Spleen (tissue), 11 donors: ENCODE data around the gene SORCS2. TPM values are rescaled to one million over a fixed set of nuclear protein-coding genes. Genes with fewer than 3 reads are reported as not detected.

Source experiments
- DNase-seq: peaks from one replicate; pipeline ENCODE4 v3.0.0-alpha.2; 2020
- H3K27ac ChIP-seq, 8 donors: fragments of 200-600 bp; sonication (generic) in 7 of 8; 1 replicate in 4 of 8; 2 replicates in 4 of 8; pipeline versions ENCODE4 v1.5.0 to v1.8.0; 2016 to 2021; ENCODE audit warnings: inconsistent platforms in 4 of 8, mild to moderate bottlenecking in 4 of 8, moderate library complexity in 1 of 8
- H3K27me3 ChIP-seq, 7 donors: fragments of 200-600 bp; sonication (generic) in 6 of 7; replicated peaks in 1 of 7; 1 replicate in 4 of 7; 2 replicates in 3 of 7; pipeline versions ENCODE4 v1.5.0 to v1.8.0; 2016 to 2021; ENCODE audit warnings: inconsistent platforms in 3 of 7, mild to moderate bottlenecking in 1 of 7
- H3K36me3 ChIP-seq, 6 donors: fragments of 200-600 bp; sonication (generic) in 5 of 6; 1 replicate in 4 of 6; 2 replicates in 2 of 6; pipeline versions ENCODE4 v1.5.0 to v1.8.0; 2016 to 2021; ENCODE audit warnings: inconsistent platforms in 2 of 6
- H3K4me1 ChIP-seq, 6 donors: fragments of 200-600 bp; sonication (generic) in 5 of 6; 1 replicate in 3 of 6; 2 replicates in 3 of 6; pipeline versions ENCODE4 v1.5.0 to v1.8.0; 2016 to 2021; ENCODE audit warnings: inconsistent platforms in 3 of 6
- H3K4me3 ChIP-seq, 8 donors: fragments of 200-600 bp; sonication (generic) in 7 of 8; 1 replicate in 4 of 8; 2 replicates in 4 of 8; pipeline versions ENCODE4 v1.5.0 to v1.8.0; 2016 to 2021; ENCODE audit warnings: inconsistent platforms in 4 of 8, mild to moderate bottlenecking in 4 of 8, moderate library complexity in 2 of 8
- H3K9me3 ChIP-seq, 8 donors: fragments of 200-600 bp; sonication (generic) in 7 of 8; 1 replicate in 4 of 8; 2 replicates in 4 of 8; pipeline versions ENCODE4 v1.5.0 to v1.8.0; 2016 to 2021; ENCODE audit warnings: inconsistent platforms in 4 of 8
- POLR2A ChIP-seq, 3 donors: fragments of 450-650 bp; IDR thresholded peaks; one replicate each; pipeline ENCODE4 v1.5.1; 2017; ENCODE audit warnings: antibody characterized with exemption in 3 of 3, mild to moderate bottlenecking in 1 of 3
- POLR2AphosphoS5 ChIP-seq, 3 donors: sonication (generic); formaldehyde crosslinking; IDR thresholded peaks; one replicate each; pipeline ENCODE4 v1.5.1; 2017; ENCODE audit warnings: antibody characterized with exemption in 3 of 3
- WGBS, 5 donors: extraction: QIAGEN DNeasy Blood & Tissue Kit in 3 of 5; methylation state at CpG; one replicate each; pipeline versions ENCODE4 v1.1.5 to v1.1.7; 2013 to 2018; 5-methylcytosine and 5-hydroxymethylcytosine counted together
- intact Hi-C: fragments of 100-400 bp; cut with DNase I; formaldehyde crosslinking; loops from one replicate; pipeline ENCODE4 v1.15.0; 2023; ENCODE audit warnings: low total_unique reads
- polyA plus RNA-seq, 3 donors: library from polyadenylated mRNA; stranded (reverse); fragments of 200-250 nt; gene quantifications; one replicate each; pipeline ENCODE4 v1.2.1, GENCODE V29; 2013
- total RNA-seq, 7 donors: library from RNA; depleted of rRNA in 3 of 7; stranded (reverse); fragments of >200 nt in 3 of 7; fragmentation: NEBNext Ultra II Directional in 4 of 7; extraction: Animal tissue kit (Norgen Biotek cat#: 25700) in 4 of 7; gene quantifications; one replicate each; pipeline versions ENCODE4 v1.1.0 to v1.2.1, GENCODE V29; 2016 to 2021
- TF ChIP-seq, protein P1 (sequence below), 11 experiments: fragments of 200-600 bp in 7 of 11; fragments of 450-650 bp in 4 of 11; sonication (generic) in 4 of 11; IDR thresholded peaks in 8 of 11; conservative IDR thresholded peaks in 3 of 11; 1 replicate in 7 of 11; 2 replicates in 4 of 11; pipeline versions ENCODE4 v1.4.0 to v1.8.0; 2016 to 2021; ENCODE audit warnings: antibody characterized with exemption in 11 of 11, inconsistent platforms in 4 of 11, mild to moderate bottlenecking in 1 of 11
- donor health status: healthy with polysubstance abuse.
- donor health status: DM: no; HTN: no; CAD: no; lungs with moderate emphysema.
- donor health status: DM: no; HTN: no; CAD: no.
- donor health status: Bipolar disorder and iron deficiency.
- donor health status: healthy.
- donor health status: DM: no; HTN: no; CAD: no.
- donor health status: DM: yes; HTN: yes; CAD: no.

Gene SORCS2
- total and polyA plus RNA-seq, 10 donors: 0.33 to 1.6 (median 0.60) TPM

DNA sequence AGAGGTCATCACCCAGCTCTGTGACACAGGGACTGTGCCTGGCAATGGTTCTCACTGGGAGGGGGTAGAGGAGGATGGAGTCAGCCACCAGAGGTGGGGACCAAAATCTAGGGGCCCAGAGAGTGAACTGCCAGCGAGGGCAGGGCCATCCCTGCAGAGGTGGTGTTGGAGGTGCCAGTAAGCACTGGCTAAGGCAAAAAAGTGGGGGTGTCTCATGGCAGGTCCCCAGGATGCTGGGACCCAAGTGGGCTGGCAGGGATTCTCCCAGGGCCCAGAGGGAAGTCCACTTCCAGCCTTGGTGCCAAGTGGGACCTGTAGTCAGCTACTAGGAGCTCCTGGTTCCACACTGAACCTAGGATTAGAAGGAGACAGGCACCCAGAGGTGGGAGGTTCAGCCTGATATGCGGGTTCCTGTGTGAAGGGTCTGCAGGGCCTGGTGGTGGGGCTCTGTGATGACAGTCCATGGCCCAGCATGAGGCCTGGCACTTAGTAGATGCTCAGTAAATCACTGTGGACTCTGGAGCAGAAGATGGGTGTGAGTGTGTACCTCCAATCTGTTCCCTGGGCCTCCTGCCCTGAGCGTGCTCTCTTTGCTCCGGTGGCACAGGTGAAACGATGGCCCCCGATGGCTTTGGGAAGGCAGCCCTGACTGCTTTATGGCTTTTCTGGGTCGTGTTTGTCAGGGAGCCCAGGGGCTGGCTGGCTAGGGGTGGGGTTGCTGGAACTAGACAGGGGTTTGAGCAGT is 160.9 kb downstream of the SORCS2 start:
- 77 to 89% (median 82%) methylated on average over 4 to 7 of the region's 7 CpGs for WGBS, 5 donors
- intact Hi-C loops: no loop called here
- H3K27ac ChIP-seq: no peak overlapping the region
- no peak overlapping the region for H3K4me3 ChIP-seq
- H3K36me3 ChIP-seq: no peaks in the 10 kb centered on the region
- no peaks in the 10 kb centered on the region for H3K4me1 ChIP-seq
- TF ChIP-seq POLR2A (IDR thresholded peaks at IDR 0.05) (no peak), POLR2AphosphoS5 (IDR thresholded peaks at IDR 0.05) (no peak)
- TF ChIP-seq, protein P1, sequence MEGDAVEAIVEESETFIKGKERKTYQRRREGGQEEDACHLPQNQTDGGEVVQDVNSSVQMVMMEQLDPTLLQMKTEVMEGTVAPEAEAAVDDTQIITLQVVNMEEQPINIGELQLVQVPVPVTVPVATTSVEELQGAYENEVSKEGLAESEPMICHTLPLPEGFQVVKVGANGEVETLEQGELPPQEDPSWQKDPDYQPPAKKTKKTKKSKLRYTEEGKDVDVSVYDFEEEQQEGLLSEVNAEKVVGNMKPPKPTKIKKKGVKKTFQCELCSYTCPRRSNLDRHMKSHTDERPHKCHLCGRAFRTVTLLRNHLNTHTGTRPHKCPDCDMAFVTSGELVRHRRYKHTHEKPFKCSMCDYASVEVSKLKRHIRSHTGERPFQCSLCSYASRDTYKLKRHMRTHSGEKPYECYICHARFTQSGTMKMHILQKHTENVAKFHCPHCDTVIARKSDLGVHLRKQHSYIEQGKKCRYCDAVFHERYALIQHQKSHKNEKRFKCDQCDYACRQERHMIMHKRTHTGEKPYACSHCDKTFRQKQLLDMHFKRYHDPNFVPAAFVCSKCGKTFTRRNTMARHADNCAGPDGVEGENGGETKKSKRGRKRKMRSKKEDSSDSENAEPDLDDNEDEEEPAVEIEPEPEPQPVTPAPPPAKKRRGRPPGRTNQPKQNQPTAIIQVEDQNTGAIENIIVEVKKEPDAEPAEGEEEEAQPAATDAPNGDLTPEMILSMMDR (IDR thresholded peaks at IDR 0.05 in 8 of 11, conservative IDR thresholded peaks at IDR 0.05 in 3 of 11): no peak
- H3K27me3 ChIP-seq: peaks cover 0 to 28% (median 0%) of the 10 kb centered on the region in 7 donors
- H3K9me3 ChIP-seq: no peaks in the 10 kb centered on the region
- no peak for DNase-seq

GRCh38 chr4:7353846-7354610 is 161.7 kb downstream of the SORCS2 start:
- intact Hi-C loops: no loop called here
- Histone ChIP-seq H3K27me3 (peaks cover 0 to 28% (median 0%) of the 10 kb centered on the region in 7 donors), H3K4me3 (no peak overlapping the region), H3K4me1 (no peaks in the 10 kb centered on the region), H3K36me3 (no peaks in the 10 kb centered on the region), H3K27ac (no peak overlapping the region), H3K9me3 (no peaks in the 10 kb centered on the region)
- TF ChIP-seq POLR2AphosphoS5 (IDR thresholded peaks at IDR 0.05) (no peak), POLR2A (IDR thresholded peaks at IDR 0.05) (no peak)
- TF ChIP-seq, protein P1 (IDR thresholded peaks at IDR 0.05 in 8 of 11, conservative IDR thresholded peaks at IDR 0.05 in 3 of 11): no peak
- DNase-seq: no peak
- 75 to 86% (median 85%) methylated on average over 14 to 17 of the region's 17 CpGs for WGBS, 5 donors

GRCh38 chr4:7354927-7355326 is 162.6 kb downstream of the SORCS2 start:
- DNase-seq: no peak
- WGBS, 5 donors: 76 to 86% (median 78%) methylated on average over 5 of the region's 5 CpGs
- Histone ChIP-seq H3K9me3 (no peaks in the 10 kb centered on the region), H3K4me1 (no peaks in the 10 kb centered on the region), H3K27me3 (peaks cover 0 to 30% (median 0%) of the 10 kb centered on the region in 7 donors), H3K36me3 (no peaks in the 10 kb centered on the region), H3K27ac (no peak overlapping the region), H3K4me3 (no peak overlapping the region)
- intact Hi-C loops: no loop called here
- no peak for TF ChIP-seq POLR2AphosphoS5 (IDR thresholded peaks at IDR 0.05)
- TF ChIP-seq, protein P1 (IDR thresholded peaks at IDR 0.05 in 8 of 11, conservative IDR thresholded peaks at IDR 0.05 in 3 of 11): no peak
- no peak for TF ChIP-seq POLR2A (IDR thresholded peaks at IDR 0.05)

DNA sequence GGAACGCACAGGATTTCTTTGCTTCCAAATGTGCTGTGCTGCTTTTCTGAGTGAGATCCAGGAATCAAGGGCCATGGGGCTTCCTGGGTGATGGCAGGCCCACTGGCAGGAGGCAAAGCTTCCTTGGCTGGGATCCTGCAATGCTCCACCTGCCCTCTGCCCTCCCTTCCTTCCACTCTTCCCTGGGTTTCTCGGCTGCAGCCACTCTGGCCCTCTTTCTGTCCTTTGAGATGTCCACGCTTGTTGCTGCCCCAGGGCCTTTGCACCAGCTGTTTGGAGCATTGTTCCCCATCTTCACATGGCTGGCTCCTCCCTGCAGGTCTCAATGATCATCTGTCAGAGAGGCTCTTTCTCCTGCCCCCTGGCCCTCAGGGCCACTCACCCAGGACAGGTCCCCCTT is 163.5 kb downstream of the SORCS2 start:
- H3K27me3 ChIP-seq: peaks cover 0 to 28% (median 0%) of the 10 kb centered on the region in 7 donors
- H3K4me3 ChIP-seq: no peak overlapping the region
- no peaks in the 10 kb centered on the region for H3K9me3 ChIP-seq
- WGBS, 5 donors: 60 to 74% (median 65%) methylated on average over 3 of the region's 3 CpGs
- intact Hi-C loops: no loop called here
- H3K27ac ChIP-seq: no peak overlapping the region
- H3K36me3 ChIP-seq: no peaks in the 10 kb centered on the region
- no peaks in the 10 kb centered on the region for H3K4me1 ChIP-seq
- no peak for DNase-seq
- TF ChIP-seq POLR2A (IDR thresholded peaks at IDR 0.05) (no peak), POLR2AphosphoS5 (IDR thresholded peaks at IDR 0.05) (peak in 1 of 3 donors; percentile 16)
- TF ChIP-seq, protein P1 (IDR thresholded peaks at IDR 0.05 in 8 of 11, conservative IDR thresholded peaks at IDR 0.05 in 3 of 11): no peak
